ENCODE results near the gene GPHN.
"Not testable (repeated sequence)": the region's sequence is repeated elsewhere in the genome, so short reads cannot be mapped to it uniquely, and the experiment has no call there.

The GPHN gene

DNA sequence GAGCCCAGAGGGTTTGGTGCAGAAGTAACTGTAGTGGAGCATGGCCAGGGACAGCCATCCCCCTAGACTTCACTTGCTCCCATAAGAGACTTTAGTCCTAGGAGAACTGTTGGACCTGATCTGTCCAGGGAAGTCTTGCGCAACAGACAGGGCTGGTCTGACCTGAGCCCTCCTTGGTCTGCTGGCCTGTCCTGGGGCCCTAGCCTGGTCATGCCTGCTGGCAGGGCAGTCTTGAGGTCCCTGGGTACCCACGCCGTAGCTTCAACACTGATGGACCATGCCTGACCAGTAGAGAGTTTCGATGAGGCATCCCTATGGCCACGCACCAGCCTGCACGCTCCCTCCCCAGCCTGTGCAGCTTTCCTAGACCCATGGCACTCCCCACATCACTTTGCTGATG is 305.7 kb downstream of the GPHN start:
- DNase-seq (ENCODE audit: low read depth): no peak

DNA sequence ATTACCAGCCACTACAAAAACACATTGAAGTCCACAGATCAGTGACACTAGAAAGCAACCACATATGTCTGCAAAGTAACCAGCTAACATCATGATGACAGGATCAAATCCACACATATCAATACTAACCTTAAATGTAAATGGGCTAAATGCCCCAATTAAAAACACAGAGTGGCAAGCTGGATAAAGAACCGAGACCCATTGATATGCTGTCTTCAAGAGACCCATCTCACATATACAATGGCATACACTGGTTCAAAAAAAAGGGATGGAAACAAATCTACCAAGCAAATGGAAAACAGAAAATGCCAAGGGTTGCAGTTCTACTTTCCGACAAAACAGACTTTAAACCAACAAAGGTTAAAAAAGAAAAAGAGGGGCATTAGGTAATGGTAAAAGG is 307.7 kb downstream of the GPHN start:
- DNase-seq (ENCODE audit: low read depth): no peak

DNA sequence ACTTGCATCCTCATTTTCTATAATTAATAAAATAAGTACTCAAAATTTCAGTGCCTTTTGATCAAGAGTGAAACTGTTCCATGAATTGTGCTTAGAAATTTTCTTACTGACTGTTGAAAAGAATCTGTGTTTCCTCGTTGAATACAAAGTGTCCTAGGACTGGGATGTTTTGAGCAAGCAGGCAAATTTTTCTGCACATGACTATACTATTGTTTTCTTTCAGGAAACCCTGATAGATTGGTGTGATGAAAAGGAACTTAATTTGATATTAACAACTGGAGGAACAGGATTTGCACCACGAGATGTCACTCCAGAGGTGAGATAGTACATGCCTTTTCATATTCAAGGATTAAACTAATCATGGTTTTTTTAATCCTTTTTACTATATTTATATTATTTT is 316.3 kb downstream of the GPHN start:
- DNase-seq (ENCODE audit: low read depth): no peak

DNA sequence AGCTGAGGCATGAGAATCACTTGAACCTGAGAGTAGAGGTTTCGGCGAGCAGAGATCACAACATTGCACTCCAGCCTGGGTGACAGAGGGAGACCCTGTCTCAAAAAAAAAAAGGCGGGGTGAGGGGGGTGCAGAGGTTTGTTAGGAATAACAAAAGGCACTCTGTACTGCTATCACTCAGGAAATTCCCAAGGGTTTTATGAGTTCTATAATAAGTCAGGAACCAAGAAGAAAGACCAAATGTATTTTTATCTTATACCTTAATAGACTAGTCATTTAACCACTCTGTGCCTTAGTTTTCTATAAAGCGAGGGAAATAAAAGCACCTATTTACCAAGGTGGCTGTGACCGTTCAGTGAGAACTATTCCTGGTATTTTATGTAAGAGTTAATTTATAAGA is 319.2 kb downstream of the GPHN start:
- DNase-seq (ENCODE audit: low read depth): no peak

DNA sequence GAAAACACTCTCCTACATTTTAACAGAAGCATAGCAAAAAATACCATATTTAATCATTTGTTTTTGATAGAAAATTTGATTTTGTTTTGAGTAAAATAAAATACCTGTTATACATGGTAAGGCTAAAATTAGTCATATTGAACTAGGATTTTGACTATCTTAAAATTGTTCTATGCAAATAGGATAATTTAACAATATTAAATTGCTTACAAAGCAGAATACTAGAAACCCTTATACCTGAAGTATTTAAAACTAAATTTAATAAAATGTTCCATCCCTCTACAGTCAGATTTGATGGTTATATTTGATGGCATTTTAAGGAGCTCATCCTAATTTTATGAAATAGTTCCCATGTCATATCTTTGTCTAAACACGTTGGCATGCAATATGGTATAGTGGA is 323.2 kb downstream of the GPHN start:
- no peak for DNase-seq (ENCODE audit: low read depth)

DNA sequence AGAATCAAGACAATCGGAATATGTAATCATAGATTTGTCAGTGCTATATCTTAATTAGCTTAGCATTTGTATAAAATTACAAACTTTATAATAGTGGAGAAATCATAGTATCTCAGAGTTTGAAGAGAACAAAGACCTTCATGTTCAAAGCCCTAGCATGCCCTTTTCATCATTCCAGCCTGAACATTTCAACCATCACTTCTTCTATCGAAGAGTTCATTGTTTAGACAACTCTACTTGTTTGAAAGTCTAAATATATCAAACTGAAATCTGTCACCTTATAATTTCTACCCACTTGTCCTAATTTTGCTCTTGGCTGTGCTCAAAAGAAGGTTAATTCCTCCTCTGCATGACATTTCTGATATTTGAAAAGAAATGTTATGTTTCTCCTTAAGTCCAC is 325.9 kb downstream of the GPHN start:
- no peak for DNase-seq (ENCODE audit: low read depth)

DNA sequence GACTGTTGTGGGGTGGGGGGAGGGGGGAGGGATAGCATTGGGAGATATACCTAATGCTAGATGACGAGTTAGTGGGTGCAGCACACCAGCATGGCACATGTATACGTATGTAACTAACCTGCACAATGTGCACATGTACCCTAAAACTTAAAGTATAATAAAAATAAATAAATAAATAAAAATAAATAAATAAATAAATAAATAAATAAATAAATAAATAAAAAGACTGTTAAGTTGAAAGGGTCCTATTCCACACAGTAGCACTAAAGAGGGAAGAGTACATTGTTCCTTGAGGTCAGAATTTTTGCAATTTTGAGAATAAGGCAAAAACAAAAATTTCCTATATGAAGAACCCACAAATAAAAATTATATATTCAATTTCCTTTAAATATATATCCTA is 329.5 kb downstream of the GPHN start:
- not testable (repeated sequence) for DNase-seq (ENCODE audit: low read depth)

DNA sequence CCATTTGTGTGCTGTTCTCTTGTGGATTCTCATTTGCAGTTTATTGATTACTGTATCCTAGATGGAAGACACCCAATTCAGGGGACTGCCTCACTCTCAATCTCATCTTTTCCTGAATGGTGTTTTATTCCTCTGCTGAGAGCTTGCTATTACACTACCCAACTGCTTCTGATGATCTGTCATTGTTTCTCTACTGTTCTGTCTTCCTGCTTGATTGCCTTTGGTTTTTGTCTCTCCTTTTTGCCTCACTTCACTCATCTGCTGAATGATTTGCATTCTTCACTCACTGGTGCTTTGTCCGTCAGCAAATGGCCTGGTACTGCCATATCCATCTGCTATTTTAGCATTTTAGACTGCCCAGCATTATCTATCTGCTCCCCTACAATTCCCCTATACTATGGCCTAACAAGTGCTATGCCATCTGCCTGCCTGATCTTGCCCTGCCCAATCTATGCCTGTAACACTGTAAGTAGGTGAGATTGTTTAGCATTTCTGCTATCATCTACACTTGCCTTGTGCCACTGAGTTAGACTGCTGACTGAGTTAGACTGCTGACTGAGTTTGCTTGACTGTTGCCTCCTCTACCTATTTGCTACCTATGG is 335.1 kb downstream of the GPHN start:
- no peak for DNase-seq (ENCODE audit: low read depth)

DNA sequence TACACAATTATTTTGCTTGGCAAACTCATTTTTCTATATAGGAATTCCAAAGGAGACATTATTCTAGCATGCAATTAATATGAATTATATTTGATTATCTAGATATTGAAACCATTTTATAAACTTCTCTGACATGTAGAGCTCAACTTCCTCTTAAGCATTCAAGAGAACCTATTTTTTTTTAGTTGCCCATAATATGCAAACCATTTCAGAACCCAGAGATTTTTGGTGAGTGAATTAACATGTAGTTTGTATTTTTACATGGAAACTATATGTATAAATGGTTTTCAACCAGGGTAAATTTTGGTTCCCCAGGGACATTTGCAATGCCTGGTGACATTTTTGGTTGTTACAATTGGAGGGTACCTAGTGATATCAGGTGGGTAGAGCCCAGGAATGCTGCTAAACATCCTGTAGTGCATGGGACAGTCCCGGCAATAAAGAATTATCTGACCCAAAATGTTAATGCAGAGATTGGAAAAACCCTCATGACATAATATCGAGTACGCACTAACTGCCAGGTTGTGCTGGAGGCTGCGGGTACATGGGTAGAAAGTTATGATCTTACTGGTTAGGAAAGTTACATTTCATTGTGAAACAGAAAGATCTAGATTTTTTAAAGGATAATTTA is 342.4 kb downstream of the GPHN start:
- no peak for DNase-seq (ENCODE audit: low read depth)

DNA sequence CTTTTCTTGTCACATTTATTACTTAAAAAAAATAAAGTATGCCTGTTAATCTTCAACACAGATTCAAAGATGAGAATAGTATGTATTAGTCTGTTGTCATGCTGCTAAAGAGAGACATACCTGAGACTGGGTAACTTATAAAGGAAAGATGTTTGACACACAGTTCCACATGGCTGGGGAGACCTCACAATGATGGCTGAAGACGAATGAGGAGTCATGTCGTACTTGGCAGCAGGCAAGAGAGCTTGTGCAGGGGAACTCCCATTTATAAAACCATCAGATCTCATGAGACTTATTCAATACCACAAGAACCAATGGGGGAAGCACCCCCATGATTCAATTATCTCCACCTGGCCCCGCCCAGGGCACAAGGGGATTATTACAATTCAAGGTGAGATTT is 345.4 kb downstream of the GPHN start:
- no peak for DNase-seq (ENCODE audit: low read depth)

DNA sequence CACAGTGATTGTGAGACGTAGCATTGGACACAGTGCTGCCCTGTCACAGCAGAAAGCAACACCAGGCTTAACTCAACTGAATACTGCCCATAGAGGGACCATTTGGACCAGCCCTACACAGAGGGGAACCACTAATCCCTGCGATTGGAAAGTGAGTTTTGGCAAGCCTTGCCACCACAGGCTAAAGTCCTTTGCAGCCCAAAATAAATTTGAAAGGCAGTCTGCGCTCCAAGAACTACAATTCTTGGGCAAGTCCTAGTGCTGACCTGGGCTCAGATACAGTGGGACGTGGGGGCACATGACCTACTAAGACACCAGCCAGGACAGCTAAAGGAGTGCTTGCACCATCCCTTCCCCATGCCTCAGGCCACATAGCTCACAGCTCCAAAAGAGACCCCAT is 349.9 kb downstream of the GPHN start:
- no peak for DNase-seq (ENCODE audit: low read depth)

DNA sequence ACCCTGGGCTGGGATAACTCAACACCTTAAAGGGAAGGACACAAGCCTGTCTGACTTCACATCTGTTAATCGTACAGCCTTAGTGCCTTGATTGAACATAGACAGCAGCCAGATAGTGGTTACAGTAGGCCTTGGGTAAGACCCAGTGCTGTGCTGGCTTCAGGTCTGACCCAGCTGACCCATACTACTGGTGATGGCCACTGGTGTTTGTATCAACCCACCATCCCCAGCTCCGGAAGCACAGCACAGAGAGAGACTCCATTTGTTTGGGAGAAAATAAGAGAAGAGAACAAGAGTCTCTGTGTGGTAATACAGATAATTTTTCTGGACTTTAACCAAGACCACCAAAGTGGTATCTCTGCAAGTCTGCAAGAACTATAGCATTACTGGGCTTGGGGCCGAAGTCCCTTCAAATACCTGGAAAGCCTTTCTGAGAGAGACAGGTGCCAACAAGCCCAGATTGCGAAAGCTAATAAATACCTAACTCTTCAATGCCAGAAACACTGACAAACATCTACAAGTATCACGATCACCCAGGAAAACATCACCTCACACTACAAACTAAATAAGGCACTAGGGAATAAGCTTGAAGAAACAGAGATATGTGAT is 351.2 kb downstream of the GPHN start:
- DNase-seq (ENCODE audit: low read depth): no peak

DNA sequence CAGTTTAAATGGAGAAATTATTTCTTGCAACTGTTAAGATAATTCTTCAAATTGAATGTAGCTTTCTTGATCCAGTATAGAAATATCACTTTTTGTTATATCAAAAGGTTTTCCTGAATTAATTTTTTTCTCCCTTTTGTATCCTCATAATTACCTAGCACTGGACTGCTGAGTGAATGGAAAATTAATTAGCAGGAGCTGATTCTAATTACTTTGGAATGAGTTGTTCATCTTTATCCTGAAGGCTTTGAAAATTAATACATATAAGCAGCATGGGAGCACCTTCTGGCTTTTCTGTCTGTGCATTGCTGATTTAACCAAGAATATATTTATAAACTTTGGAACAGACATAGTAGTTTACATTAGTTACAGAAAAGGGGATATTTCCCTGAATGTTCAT is 373.6 kb downstream of the GPHN start:
- no peak for DNase-seq (ENCODE audit: low read depth)

DNA sequence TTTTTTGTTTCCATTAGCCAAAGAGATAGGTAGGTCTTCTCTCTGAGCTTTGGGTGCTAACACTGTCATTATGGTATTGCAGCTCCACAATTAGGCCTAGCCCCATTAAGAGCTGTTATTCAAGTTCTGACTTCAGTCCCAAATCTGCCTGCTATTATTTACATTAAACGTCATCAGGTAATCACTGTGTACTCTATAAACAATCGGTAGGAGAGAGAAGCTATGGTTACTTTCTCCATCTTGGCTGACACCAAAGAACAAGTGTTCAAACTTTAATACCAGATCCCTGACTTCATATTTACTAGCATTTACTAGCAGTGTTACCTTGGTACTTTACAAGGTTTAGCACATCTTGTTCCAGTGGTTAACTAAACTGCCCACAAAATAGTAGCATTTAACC is 376.2 kb downstream of the GPHN start:
- no peak for DNase-seq (ENCODE audit: low read depth)

DNA sequence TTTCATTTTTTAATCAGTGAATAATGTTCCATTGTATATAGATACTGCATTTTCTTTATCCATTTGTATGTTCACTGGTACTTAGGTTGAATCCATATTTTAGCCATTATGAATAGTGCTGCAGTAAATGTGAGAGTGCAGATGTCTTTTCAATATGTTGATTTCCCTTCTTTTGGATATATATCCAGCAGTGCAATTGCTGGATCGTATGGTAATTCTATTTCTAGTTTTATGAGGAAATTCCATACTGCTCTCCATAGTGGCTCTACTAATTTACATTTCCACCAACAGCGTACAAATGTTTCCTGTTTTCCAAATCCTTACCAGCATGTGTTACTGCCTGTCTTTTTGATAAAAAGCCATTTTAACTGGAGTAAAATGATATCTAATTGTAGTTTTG is 392.8 kb downstream of the GPHN start:
- no peak for DNase-seq (ENCODE audit: low read depth)

DNA sequence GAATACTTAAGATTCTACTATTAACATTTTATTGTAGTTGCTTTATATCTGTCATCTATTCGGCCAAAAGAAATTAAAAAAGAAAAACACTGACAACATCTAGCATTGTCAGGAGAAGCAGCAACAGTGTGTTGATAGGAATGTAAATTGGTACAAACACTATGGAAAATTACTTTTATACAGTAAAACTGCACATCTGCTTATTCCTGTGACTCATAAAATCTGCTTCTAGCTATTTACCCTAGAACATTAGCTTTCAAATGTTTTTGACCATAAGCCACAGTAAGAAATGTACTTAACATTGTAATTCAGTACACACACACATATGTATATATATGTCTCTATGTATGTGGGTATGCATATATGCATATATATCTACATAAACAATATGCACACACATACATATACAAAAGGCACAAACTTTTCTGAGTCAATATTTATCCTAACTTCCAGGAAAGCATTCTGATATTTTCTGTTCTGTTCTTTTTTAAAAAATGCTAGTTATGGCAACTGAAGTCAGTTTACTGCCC is 402.4 kb downstream of the GPHN start:
- DNase-seq (ENCODE audit: low read depth): peak; percentile 54

DNA sequence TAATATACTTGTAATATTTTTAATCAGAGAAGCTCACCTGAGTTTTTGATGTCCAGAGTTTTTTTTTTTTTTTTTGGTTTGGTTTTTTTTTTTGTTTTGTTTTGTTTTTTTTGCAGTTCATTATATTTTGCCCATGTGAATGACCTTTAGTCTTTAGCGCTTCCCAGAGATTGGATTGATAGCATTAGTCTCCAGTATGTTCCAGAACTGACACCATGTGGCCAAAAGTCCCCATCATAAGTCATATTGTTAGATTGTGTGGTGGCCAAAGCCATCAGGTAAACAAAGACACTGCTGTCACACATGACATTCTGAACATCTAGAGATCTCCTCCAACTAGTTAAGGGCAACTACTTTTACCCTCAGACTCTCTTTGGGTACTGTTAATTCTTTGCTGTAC is 408.5 kb downstream of the GPHN start:
- no peak for DNase-seq (ENCODE audit: low read depth)

DNA sequence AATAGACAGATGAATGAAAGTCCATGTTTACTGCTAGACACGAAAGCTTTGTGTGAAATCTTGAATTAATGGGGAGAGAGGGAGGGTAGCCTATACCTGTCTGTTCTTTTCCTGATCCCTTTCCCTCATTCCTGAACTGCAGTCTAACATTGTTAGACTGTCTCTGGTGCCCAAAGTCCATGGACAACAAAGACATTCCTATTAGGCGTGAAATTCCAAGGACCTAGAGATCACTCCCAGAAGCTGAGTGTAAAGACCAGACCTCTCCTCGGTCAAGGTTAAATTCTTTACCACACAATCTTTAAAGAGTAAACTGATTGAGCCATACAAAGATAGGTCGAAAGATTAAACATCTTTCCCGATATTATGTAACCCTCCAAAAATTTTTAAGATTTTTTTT is 410.6 kb downstream of the GPHN start:
- no peak for DNase-seq (ENCODE audit: low read depth)

DNA sequence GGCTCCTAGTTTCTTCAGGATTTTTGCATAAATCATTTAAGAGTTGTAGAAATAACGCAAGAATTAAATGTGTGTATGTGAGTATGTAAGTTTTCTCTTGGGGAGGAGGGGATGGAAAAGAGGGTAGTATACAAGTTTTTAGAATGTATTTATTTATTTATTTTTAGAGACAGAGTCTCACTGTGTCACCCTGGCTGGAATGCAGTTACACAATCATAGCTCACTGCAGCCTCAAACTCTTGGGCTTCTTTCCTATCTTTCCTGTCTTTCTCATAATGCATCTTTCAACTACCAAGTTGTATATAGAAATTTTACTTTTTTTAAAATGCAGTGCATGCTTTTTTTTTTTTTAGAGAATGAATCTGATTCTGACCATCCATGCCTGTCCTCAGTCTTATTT is 412.2 kb downstream of the GPHN start:
- DNase-seq (ENCODE audit: low read depth): peak; percentile 73

DNA sequence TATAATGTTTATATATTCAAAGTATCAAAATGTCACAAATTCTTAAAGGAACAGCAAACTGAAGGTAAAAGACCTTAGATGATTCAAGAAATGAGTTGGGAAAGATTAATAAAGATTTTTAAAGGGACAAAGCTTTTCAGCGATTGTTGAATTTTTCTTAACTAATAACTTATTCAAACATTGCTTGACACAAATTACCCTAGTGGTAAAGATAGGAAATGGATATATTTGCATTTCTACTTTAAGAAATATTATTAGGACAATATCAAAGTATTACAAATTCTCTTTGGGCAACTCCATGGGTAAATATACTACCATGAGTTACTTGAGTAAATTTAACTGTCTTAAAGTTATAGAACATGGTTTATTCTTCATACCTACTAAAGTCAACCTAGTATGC is 415.3 kb downstream of the GPHN start:
- no peak for DNase-seq (ENCODE audit: low read depth)

DNA sequence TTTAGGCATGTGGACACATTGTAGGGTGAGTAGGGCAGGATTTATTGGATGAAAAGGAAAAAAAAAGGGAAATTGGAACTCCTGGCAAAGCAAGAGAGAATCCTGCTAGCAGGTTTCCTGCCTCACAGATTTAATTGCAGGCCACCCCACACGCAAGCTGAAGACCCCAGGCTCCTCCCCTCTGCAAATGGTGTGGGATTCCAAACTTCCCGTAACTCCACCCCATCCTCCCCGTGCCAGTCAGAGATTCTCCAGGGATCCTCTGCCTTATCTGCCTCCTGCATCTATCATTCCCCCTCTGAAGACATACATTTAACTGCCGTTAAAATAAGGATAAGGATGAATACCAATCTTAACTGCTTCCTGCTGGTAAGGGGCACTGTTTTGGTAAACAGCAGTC is 431.5 kb downstream of the GPHN start:
- no peak for DNase-seq (ENCODE audit: low read depth)

DNA sequence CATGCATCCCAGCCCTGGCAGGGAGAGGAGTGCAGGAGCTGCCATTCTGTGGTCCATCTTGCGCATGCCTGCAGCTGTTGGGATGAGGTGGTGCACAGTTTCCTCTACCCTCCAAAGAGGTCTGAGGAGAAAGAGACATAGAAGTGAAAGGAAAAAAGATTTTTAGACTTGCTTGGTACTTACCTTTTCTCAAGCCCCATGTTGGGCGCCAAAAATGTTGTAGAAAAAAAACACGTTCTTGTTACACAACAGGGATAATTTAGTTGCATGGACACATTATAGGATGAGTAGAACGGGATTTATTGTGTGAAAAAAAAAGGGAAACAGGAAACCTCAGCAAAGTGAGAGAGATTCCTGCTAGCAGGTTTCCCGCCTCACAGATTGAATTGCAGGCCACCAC is 436.9 kb downstream of the GPHN start:
- DNase-seq (ENCODE audit: low read depth): peak; percentile 25

DNA sequence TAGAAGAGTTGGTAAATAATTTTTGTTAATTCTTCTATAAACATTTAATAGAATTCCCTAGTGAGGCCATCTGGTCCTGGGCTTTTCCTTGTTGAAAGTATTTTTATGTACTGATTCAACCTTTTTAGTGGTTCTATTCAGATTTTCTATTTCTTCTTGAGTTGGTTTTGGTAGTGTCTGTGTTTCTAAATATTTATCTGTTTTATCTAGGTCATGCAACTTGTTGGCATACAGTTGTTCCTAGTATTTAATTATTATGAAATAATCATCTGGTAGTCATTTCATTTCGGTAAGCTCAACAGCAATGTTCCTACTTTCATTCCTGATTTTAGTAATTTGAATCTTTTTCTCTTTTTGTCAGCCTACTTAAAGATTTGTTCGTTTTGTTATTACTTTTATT is 447.2 kb downstream of the GPHN start:
- DNase-seq (ENCODE audit: low read depth): no peak

Measured in EH (cell line).